Vagina (tissue), 2 donors: ENCODE results near the gene PIK3R5.

Experiments
- CTCF ChIP-seq, 3 experiments: fragments of 450-650 bp in 2 of 3; fragments of 200-600 bp in 1 of 3; sonication (generic) in 1 of 3; IDR thresholded peaks; one replicate each; pipeline ENCODE4 v1.5.1; 2017 to 2019; ENCODE audit warnings: antibody characterized with exemption in 3 of 3, mild to moderate bottlenecking in 2 of 3, moderate library complexity in 2 of 3
- POLR2A ChIP-seq, 2 donors: fragments of 450-650 bp; IDR thresholded peaks; one replicate each; pipeline ENCODE4 v1.6.1; 2017; ENCODE audit warnings: antibody characterized with exemption in 2 of 2, mild to moderate bottlenecking in 2 of 2, moderate library complexity in 2 of 2
- POLR2AphosphoS5 ChIP-seq, 2 donors: sonication (generic); formaldehyde crosslinking; IDR thresholded peaks; one replicate each; pipeline ENCODE4 v1.9.0; 2017; ENCODE audit warnings: antibody characterized with exemption in 2 of 2, mild to moderate bottlenecking in 2 of 2, low read depth in 1 of 2; ENCODE audit not compliant: insufficient read depth in 1 of 2

DNA sequence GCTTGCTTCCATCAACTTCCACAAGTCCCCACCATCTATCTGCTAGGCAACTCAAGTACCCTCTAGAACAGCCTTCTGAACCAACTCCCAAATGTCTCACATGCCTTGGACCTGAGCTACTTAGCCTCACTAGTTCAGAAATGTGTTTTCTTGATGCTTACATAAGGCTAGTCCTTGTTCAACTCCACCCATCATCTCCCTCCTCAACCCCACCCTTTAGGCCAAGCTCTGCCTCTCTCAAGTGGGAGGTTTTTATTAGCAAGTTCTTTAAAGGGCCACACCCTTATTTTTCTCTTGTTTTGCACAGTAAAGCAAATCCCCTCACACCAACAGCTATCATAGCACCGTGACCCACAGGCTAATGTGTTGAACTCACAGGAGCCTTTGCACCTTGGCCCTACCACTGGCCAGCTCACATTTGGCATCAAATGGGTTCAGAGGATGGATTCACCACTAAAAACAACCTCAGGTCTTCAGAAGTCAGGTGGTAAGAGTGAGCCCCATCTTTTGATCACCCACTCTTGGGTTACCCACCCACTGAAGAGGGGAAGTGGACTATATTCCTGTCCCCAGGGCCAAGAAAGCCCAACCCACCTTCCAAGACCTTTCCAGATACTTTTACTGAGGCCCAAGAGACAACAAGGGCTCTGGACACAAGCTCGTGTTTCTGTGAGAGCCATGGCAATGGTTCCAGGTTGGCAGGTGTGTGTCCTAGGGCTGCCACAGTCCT, 12.2 kb downstream of the PIK3R5 start:
- no peak for TF ChIP-seq POLR2AphosphoS5 (IDR thresholded peaks at IDR 0.05; ENCODE audit: insufficient read depth in 1 of 2, low read depth in 1 of 2)
- TF ChIP-seq CTCF (IDR thresholded peaks at IDR 0.05): no peak
- TF ChIP-seq POLR2A (IDR thresholded peaks at IDR 0.05): no peak
